Activated naive CD4-positive, alpha-beta T cell treated with anti-CD3 and anti-CD28 coated beads, Interleukin-2, amount 50 U/mL, for 72 hours (primary cell): ENCODE results near the gene NXF1. TPM values are rescaled to one million over a fixed set of nuclear protein-coding genes. Genes with fewer than 3 reads are reported as not detected.
"Not testable (repeated sequence)": the region's sequence is repeated elsewhere in the genome, so short reads cannot be mapped to it uniquely, and the experiment has no call there.

Experiments used
- ATAC-seq, 2 donors: fragments of 150-1000 bp; cut with Tn5 transposase; 2 replicates each; pipeline ENCODE4 v1.10.0; 2021; ENCODE audit warnings: mild to moderate bottlenecking in 2 of 2, moderate library complexity in 2 of 2
- DNase-seq, 2 donors: peaks; one replicate each; pipeline ENCODE4 v3.0.0; 2021 to 2022; ENCODE audit warnings: low spot score in 2 of 2
- H3K27ac Mint-ChIP-seq, 2 donors: one replicate each; pipeline ENCODE4 v1.8.0; 2022; ENCODE audit warnings: mild to moderate bottlenecking in 2 of 2, mixed read lengths in 2 of 2
- H3K36me3 Mint-ChIP-seq, 2 donors: one replicate each; pipeline ENCODE4 v1.8.0; 2022; ENCODE audit warnings: mixed read lengths in 2 of 2
- H3K9me3 Mint-ChIP-seq, 2 donors: one replicate each; pipeline ENCODE4 v1.8.0; 2022; ENCODE audit warnings: mixed read lengths in 2 of 2
- total RNA-seq, 2 donors: library from RNA; stranded (reverse); gene quantifications; one replicate each; pipeline ENCODE4 v1.2.3, GENCODE V29; 2022

NXF1 gene
- 100 to 1,000 TPM; 104 to 132 TPM for total RNA-seq

DNA sequence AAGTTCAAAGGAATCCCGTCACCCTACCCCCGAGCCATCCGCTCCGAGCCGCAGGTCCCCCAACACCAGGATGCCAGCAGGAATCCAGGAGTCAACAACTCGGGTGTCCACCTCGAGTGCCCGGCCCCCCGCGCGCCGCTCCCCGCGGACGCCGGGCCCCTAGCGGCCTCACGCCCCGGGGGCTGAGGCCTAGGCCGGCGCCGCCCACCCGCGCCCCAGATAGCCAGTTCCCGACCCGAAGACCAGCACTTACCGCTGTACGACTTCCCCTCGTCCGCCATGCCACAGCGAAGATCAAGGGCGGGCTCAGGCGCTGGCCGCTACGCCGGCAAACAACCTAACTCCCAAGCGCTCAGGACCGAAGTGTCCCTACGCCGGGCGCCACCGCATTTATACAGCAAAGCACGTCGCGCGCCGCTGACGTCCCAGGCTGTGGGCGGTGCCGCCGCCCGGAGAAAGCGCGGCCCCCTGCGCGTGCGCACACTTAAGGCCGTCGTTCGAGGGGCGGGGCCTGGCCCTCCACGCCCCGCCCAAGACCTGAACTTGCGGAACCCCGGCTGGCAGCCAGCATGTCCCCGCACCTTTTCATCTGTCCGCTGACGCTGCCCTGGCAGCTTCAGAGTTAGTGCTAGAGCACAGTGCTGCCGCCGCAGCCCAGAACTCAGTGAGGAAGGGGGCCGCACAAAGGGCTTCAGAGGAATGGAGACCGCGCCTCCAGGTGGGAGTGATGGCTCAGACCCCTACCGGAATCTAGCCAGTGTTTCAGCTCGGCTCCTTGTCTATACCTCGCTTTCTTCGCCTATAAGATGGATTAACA is at the start of gene NXF1:
NXF1 (minus strand) TSS at position 365 of the 817 bp plus-strand sequence; CDS start at position 281, 84 bp downstream.
- H3K36me3 Mint-ChIP-seq, result peaks cover 24 to 39% of the 10 kb centered on the region in 2 donors
- ATAC-seq, result peak; percentile 75 to 78
- H3K27ac Mint-ChIP-seq, result peak within 1 kb of the TSS; percentile 98 to 100
- peak; percentile 98 for DNase-seq
- H3K9me3 Mint-ChIP-seq, result no peaks in the 10 kb centered on the region

DNA sequence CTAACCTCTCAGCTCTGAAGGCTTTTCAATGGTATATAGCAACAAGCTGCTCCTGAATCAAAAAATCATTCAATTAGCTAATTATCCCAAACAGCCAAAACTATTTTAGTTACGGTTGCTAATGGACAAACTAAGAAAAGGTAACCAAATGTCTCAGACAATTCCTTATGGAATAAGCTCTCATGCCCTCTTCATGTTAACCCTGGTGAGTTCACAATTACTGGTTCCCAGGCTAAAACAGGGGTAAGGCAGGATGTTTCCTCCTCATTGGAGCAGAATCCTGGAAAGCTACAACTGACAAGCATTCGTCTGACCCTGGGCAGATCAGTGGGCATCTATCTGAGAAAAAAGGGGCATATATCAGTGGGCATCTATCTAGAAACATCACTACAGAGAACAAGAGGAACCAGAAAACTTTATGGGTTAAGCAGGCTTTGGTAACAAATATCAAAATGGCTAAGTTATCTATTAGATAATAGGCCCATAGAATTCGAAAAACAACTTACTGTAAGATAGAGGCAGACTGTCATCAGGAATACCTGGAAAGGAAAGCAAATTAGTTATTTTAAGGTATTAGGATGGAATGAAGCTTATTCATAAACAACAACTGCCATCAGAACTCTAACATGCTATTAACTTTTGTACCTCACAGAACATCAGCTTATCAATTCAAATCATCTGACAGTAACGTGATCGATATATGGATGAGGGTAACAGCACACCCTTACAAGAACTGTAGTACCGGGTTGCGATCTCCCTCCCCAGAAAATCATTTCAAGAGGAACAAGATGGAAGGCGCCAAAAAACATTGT is 49.0 kb upstream of the NXF1 start:
- DNase-seq (no peak), ATAC-seq (no peak)
- peak overlapping the region; percentile 97 to 100 for H3K27ac Mint-ChIP-seq
- peaks cover 54 to 67% of the 10 kb centered on the region in 2 donors for H3K36me3 Mint-ChIP-seq
- no peaks in the 10 kb centered on the region for H3K9me3 Mint-ChIP-seq

DNA sequence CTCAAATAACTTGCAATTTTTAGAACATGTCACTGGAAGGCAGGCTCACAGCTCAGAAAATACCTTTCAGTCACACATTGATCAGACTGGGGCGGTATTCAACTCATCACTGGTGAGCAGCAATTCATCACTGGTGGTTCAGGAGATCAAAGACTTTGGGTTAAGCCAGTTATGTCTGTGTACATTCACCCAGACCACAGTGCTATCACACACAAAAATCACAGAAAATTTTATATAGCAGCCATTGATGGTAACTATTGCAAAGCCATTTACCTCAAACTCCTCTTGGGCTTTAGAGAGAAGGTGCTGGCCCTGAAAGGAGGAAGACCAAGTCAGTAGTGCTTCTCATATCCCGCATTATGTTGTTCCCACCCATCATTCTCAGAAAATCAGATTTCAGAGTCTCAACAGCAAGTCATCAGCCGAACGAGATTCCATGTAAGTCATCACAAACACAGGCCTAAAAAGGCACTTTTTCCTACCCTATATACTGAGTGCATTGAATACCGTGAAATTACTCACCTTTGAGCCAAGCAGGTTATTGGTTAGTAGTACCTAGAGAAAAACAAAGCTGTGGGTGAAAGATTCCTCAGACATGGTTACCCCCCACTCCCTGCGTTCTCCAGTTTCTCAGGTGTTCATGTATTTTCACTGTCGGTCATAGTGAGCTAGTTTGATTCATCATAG is 48.2 kb upstream of the NXF1 start:
- ATAC-seq, result peak; percentile 5 to 51
- Mint-ChIP-seq H3K27ac (peak overlapping the region; percentile 97 to 100), H3K9me3 (no peaks in the 10 kb centered on the region), H3K36me3 (peaks cover 54 to 65% of the 10 kb centered on the region in 2 donors)
- peak in 1 of 2 donors; percentile 20 for DNase-seq

DNA sequence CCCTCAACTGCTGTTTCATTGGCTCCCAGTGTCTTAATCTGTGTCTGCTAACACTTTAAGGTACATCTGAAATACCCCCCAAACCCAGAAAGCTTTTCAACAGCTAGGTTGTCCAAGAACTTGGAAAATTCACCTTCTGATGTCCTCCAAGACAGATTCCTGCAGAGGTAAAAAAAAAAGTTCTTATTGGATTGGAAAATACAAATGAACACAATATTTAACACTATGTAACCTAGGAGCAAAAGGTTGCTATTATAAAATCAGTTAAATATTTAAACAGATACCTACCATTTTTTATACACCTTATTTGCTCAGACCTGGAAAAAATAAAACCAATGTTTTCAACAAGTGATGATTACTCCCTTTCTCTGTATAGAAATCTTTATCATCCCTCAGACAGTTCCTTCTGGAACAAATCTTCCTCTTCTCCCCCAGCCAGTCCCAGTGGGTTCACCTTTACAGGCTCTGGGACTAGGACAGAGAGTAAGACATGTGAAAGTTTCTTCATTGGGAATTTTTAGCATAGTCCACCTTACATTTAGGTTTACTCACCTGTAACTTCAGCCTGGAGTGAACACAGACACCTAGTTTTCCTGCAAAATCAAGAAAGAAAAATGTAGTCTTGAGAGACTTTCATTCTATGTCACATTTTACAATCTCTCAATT is 47.4 kb upstream of the NXF1 start:
- Mint-ChIP-seq H3K27ac (peak overlapping the region; percentile 97 to 100), H3K9me3 (no peaks in the 10 kb centered on the region), H3K36me3 (peaks cover 46 to 58% of the 10 kb centered on the region in 2 donors)
- no peak for ATAC-seq
- DNase-seq, result no peak

DNA sequence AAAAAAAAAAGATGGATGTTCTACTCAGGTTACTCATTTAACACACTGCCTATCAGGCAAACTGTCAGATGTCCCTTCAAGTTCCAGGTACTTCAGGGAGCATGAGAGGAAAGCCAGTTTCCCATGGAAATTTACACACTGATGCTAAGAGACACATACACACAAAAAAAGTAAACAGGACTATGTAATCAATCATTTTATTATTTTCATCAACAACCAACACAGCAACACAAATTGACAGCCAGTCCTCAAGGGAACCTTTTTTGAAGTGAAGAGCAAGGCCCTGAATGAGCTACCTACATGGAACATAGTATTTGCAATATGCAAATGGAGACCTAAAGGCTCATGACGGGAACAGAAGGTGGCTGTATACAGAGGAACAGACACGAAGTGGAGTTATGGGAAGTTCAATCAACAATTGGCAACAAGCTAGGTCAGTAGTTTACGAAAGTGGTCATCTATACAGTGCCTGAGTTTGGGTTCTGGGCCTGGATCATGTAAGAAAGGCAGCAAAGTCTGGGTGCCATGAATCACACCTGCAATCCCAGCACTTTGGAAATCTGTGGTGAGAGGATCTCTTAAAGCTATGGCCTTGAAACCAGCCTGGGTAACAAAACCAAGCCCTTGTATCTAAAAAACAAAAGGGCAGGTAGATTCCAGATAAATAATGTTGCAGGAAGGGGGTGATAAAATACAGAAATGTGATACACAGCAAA is 46.7 kb upstream of the NXF1 start:
- no peaks in the 10 kb centered on the region for H3K9me3 Mint-ChIP-seq
- DNase-seq (peak in 1 of 2 donors; percentile 19), ATAC-seq (no peak)
- peak overlapping the region; percentile 97 to 100 for H3K27ac Mint-ChIP-seq
- peaks cover 45 to 51% of the 10 kb centered on the region in 2 donors for H3K36me3 Mint-ChIP-seq

DNA sequence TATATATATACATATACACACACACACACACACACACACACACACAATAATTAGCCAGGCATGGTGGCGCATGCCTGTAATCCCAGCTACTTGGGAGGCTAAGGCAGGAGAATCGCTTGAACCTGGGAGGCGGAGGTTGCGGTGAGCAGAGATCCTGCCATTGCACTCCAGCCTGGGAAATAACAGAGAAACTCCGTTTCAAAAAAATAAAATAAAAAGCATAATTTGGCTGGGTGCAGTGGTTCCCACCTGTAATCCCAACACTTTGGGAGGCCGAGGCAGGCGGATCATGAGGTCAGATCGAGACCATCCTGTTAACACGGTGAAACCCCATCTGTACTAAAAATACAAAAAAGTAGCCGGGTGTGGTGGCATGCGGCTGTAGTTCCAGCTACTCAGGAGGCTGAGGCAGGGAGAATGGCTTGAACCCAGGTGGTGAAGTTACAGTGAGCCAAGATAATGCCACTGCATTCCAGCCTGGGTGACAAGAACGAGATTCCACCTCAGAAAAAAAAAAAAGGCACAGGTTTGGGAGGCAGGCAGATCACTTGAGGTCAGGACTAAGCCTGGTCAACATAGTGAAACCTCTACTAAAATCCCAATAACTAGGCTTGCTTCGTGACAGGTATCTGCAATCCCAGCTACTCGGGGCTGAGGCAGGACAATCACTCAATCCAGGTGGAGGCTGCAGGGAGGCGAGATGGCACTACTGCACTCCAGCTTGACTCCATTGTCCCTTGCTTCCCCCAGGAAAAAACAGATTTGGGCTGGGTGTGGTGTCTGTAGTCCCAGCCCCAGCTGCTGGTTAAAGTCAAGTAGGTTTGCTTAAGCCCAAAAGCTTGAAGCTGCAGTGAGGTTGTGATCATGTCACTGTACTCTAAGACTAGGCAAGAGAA is 45.9 kb upstream of the NXF1 start:
- DNase-seq, result peak in 1 of 2 donors; percentile 46
- peaks cover 42 to 47% of the 10 kb centered on the region in 2 donors for H3K36me3 Mint-ChIP-seq
- peak in 1 of 2 donors; percentile 7 for ATAC-seq
- peak overlapping the region; percentile 97 to 100 for H3K27ac Mint-ChIP-seq
- no peaks in the 10 kb centered on the region for H3K9me3 Mint-ChIP-seq

DNA sequence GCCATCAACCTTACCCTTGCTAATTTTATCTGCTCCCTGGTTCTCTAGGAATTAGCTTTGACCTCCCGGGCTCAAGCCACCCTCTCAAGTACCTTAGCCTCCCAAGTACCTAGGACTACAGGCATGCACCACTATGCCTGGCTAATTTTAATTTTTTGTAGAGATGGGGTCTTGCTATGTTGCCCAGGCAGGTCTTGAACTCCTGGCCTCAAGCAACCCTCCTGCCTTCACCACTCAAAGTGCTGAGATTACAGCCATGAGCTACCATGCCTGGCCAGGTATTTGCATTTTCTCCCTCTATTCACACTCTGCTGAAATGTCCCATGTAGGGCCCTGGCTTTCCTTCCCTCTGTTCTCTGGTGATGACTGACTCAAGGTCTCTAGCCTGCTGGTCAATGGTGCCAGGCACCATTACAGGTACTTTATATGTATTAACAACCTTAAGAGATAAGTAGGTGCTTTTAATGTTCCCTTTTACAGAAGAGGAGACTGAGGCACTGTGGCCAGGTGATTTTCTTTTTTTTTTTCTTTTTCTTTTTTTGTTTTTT is 42.6 kb upstream of the NXF1 start:
- peak overlapping the region in 1 of 2 donors; percentile 33 for H3K27ac Mint-ChIP-seq
- DNase-seq (no peak), ATAC-seq (peak in 1 of 2 donors; percentile 23)

DNA sequence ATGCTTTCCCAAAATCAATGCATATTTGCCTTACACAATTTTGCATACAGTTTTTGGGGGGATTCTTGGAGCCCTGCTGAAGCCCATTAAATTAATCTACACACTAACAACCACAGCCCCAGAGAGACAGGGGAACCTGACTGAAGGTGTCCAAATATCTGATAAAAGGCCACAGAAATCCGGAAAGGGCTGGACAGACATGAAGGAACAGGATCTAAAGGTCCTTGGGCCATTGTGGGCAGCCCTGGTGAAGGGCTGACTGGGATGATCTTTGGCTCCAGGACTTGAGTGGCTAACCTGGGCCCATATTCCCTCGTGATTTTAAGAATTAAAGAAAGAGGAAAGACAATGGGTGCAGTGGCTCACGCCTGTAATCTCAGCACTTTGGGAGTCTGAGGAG is 40.9 kb upstream of the NXF1 start:
- no peak for ATAC-seq
- Mint-ChIP-seq H3K36me3 (no peaks in the 10 kb centered on the region), H3K27ac (no peak overlapping the region), H3K9me3 (no peaks in the 10 kb centered on the region)
- DNase-seq, result no peak

More for the DNA sequence above, 42.6 kb upstream of the NXF1 start:
- H3K9me3 Mint-ChIP-seq, result no peaks in the 10 kb centered on the region
- peaks cover 11 to 14% of the 10 kb centered on the region in 2 donors for H3K36me3 Mint-ChIP-seq

DNA sequence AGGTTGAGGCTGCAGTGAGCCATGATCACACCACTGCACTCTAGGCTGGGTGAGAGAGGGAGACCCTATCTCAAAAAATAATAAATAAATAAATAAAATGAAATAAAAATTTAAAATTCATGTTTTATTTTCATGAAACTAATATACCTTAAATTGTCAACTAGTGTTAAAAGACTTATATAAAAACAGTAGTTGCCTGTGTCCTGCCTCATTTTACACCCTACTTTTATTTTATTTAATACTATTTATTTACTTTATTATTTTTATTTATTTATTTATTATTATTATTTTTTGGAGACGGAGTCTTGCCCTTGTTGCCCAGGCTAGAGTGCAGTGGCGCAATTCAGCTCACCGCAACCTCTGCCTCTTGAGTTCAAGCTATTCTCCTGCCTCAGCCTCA is 38.9 kb upstream of the NXF1 start:
- Mint-ChIP-seq H3K27ac (no peak overlapping the region), H3K36me3 (peaks cover 6 to 7% of the 10 kb centered on the region in 2 donors), H3K9me3 (no peaks in the 10 kb centered on the region)
- ATAC-seq (no peak), DNase-seq (no peak)

DNA sequence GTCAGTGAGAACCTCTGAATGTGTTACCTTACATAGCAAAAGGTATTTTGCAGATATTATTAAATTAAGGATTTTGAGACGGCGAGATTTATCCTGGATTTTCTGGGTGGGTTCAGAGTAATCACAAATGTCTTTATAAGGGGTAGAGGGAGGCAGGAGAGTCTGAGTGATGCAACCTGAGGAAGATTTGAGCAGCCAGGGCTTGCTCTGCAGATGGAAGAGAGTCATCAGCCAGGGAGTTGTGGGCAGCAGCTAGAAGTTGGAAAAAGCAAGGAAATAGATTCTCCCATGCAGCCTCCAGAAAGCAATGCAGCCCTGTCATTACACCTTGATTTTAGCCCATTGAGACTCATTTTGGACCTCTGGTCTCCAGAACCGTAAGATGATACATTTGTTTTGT is 38.2 kb upstream of the NXF1 start:
- ATAC-seq, result no peak
- Mint-ChIP-seq H3K27ac (no peak overlapping the region), H3K9me3 (no peaks in the 10 kb centered on the region), H3K36me3 (peaks cover 12% of the 10 kb centered on the region in 2 donors)
- DNase-seq, result no peak

DNA sequence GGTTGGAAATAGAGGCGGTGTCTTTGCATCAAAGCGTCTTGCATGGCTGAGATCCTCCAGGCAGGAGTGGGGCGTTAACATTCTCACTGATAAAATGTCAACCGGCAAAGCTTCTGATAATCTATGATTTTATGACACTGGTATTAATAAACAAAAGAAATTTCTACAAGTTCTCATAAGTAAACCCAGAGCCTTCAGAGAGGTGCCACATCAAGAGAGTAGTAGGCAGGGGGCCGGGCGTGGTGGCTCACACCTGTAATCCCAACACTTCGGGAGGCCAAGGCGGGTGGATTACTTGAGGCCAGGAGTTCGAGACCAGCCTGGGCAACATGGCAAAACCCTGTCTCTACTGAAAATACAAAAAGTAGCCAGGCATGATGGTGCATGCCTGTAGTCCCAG is 37.7 kb upstream of the NXF1 start:
- H3K9me3 Mint-ChIP-seq, ATAC-seq, H3K27ac Mint-ChIP-seq, DNase-seq: not testable (repeated sequence)
- peaks cover 12% of the 10 kb centered on the region in 2 donors for H3K36me3 Mint-ChIP-seq

DNA sequence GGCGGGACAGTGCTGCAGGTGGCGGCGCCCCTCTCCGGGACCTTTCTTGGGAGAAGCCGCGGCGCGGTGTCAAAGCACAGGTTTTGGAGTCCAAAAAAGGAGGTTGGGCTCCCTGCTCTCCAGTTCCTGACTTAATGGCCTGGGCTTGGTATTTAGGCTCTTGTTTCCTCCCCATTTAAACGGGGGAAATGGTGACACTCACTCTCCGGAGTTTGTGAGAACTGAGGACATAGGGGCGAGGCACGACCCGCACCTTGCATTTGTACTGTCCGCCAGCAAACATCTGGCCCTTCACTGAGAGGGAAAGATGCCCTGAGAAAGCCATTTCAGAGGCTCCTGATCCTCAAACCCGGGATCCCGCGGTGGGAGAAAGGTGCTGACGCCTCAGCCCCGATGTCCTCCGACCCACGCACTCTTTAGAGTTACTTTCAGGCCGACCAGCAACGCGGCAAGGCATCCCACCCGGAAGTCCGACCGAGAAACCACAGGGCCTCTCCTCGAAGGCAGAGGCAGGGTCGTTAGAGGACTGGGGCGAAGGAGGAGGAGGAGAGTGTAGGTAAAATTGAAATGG is 37.0 kb upstream of the NXF1 start:
- Mint-ChIP-seq H3K27ac (no peak overlapping the region), H3K9me3 (no peaks in the 10 kb centered on the region), H3K36me3 (peaks cover 18 to 19% of the 10 kb centered on the region in 2 donors)
- DNase-seq (peak; percentile 46 to 75), ATAC-seq (no peak)

DNA sequence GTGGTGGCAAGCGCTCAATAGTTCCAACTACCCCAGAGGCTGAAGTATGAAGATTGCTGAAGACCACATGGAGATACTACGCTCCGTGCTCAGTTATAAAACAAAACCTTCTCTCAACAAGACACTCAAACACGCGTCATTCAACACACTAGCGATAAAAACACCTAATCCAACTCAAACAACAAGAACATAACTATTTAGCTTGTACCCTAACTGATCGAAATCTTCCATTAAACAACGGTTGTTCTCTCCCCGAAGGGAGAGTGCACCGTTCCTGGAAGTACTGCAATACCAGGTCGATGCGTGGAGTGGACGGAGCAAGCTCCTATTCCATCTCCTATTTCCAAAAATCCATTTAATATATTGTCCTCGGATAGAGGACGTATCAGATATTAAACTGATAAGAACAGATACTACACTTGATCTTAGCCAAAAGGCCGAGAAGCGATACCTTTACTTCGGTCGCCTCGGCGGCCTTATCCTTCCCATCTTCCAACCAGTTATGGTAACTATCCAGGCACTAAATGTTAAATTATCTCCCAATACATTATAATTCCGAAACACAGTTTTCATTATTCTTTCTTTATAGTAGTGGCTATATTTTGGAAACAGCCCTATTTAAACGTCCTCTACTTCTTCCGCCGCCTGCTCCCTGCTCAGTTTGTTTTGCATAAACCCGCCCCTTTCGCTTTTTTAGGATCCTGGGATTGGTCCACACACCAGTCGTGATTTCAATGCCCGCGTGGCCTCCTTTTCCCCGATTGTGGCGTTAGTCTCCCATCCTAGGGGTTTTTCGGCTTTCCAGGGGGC is 36.3 kb upstream of the NXF1 start:
- peaks cover 18 to 19% of the 10 kb centered on the region in 2 donors for H3K36me3 Mint-ChIP-seq
- DNase-seq, result peak; percentile 86 to 87
- peak; percentile 76 to 78 for ATAC-seq
- no peak overlapping the region for H3K27ac Mint-ChIP-seq
- no peaks in the 10 kb centered on the region for H3K9me3 Mint-ChIP-seq
